H9 (cell line): ENCODE data around the gene DCAF4. TPM values are rescaled to one million over a fixed set of nuclear protein-coding genes. Genes with fewer than 3 reads are reported as not detected.

ENCODE experiments used
- DNase-seq: peaks from one replicate; pipeline ENCODE4 v3.0.0-alpha.2; 2017
- H2AFZ ChIP-seq: one replicate; pipeline ENCODE4 v1.6.1; 2013; ENCODE audit warnings: mild to moderate bottlenecking, low read length, control low read depth, moderate library complexity
- H2AK5ac ChIP-seq: 2 replicates; pipeline ENCODE4 v1.6.1; 2013; ENCODE audit warnings: low read length, control low read depth, mixed read lengths; ENCODE audit not compliant: insufficient read length
- H2BK120ac ChIP-seq: one replicate; pipeline ENCODE4 v1.6.1; 2013; ENCODE audit warnings: low read depth, mild to moderate bottlenecking, low read length, control low read depth, inconsistent platforms; ENCODE audit not compliant: poor library complexity, severe bottlenecking
- H2BK12ac ChIP-seq: 2 replicates; pipeline ENCODE4 v1.6.1; 2013; ENCODE audit warnings: low read length, control low read depth, mixed read lengths, low read depth; ENCODE audit not compliant: insufficient read length
- H2BK15ac ChIP-seq: 2 replicates; pipeline ENCODE4 v1.6.1; 2013; ENCODE audit warnings: low read depth, low read length, control low read depth
- H2BK20ac ChIP-seq: one replicate; pipeline ENCODE4 v1.6.1; 2013; ENCODE audit warnings: low read depth, mild to moderate bottlenecking, low read length, control low read depth, inconsistent platforms; ENCODE audit not compliant: poor library complexity, severe bottlenecking
- H2BK5ac ChIP-seq: 2 replicates; pipeline ENCODE4 v1.6.1; 2013; ENCODE audit warnings: low read length, control low read depth, mixed read lengths; ENCODE audit not compliant: insufficient read length
- H3K14ac ChIP-seq: 2 replicates; pipeline ENCODE4 v1.6.1; 2013; ENCODE audit warnings: low read length, control low read depth; ENCODE audit not compliant: insufficient read depth
- H3K18ac ChIP-seq: 2 replicates; pipeline ENCODE4 v1.6.1; 2013; ENCODE audit warnings: low read depth, mild to moderate bottlenecking, mixed read lengths, low read length, control low read depth; ENCODE audit not compliant: insufficient read length
- H3K23ac ChIP-seq: 2 replicates; pipeline ENCODE4 v1.6.1; 2013; ENCODE audit warnings: low read length, control low read depth, mixed read lengths, low read depth; ENCODE audit not compliant: insufficient read length
- H3K23me2 ChIP-seq: 2 replicates; pipeline ENCODE4 v1.6.1; 2013; ENCODE audit warnings: low read depth, mild to moderate bottlenecking, mixed read lengths, low read length, control low read depth; ENCODE audit not compliant: insufficient read length, poor library complexity, severe bottlenecking
- H3K27ac ChIP-seq: 2 replicates; pipeline ENCODE4 v1.5.1; 2013; ENCODE audit warnings: low read length, control low read depth, mixed read lengths, low read depth; ENCODE audit not compliant: insufficient read length
- H3K27me3 ChIP-seq: 2 replicates; pipeline ENCODE4 v1.6.1; 2013; ENCODE audit warnings: low read length, control low read depth, inconsistent platforms; ENCODE audit not compliant: insufficient read depth
- H3K4ac ChIP-seq: 2 replicates; pipeline ENCODE4 v1.6.1; 2013; ENCODE audit warnings: low read depth, mild to moderate bottlenecking, control low read depth, inconsistent platforms, low read length, moderate library complexity
- H3K4me1 ChIP-seq: 2 replicates; pipeline ENCODE4 v1.6.1; 2013; ENCODE audit warnings: low read length, control low read depth, inconsistent platforms; ENCODE audit not compliant: insufficient read depth
- H3K4me2 ChIP-seq: 2 replicates; pipeline ENCODE4 v1.6.1; 2013; ENCODE audit warnings: low read length, control low read depth, mixed read lengths; ENCODE audit not compliant: insufficient read length, insufficient read depth
- H3K56ac ChIP-seq: 2 replicates; pipeline ENCODE4 v1.6.1; 2013; ENCODE audit warnings: low read depth, mild to moderate bottlenecking, mixed read lengths, low read length, control low read depth; ENCODE audit not compliant: insufficient read length
- H3K79me1 ChIP-seq: 2 replicates; pipeline ENCODE4 v1.6.1; 2013; ENCODE audit warnings: low read depth, mild to moderate bottlenecking, moderate library complexity, low read length, control low read depth, inconsistent platforms; ENCODE audit not compliant: insufficient read depth, poor library complexity, severe bottlenecking
- H3K79me2 ChIP-seq: 2 replicates; pipeline ENCODE4 v1.6.1; 2013; ENCODE audit warnings: low read length, control low read depth, inconsistent platforms; ENCODE audit not compliant: insufficient read depth
- H3K9ac ChIP-seq: 2 replicates; pipeline ENCODE4 v1.6.1; 2013; ENCODE audit warnings: low read length, control low read depth, mixed read lengths; ENCODE audit not compliant: insufficient read length; ENCODE audit errors: extremely low read depth
- H3K9me3 ChIP-seq: one replicate; pipeline ENCODE4 v1.6.1; 2013; ENCODE audit warnings: low read depth, low read length, inconsistent platforms; ENCODE audit not compliant: control insufficient read depth
- H3T11ph ChIP-seq: one replicate; pipeline ENCODE4 v1.6.1; 2013; ENCODE audit warnings: mild to moderate bottlenecking, low read length, control low read depth, inconsistent platforms
- H4K20me1 ChIP-seq: one replicate; pipeline ENCODE4 v1.6.1; 2013; ENCODE audit not compliant: control insufficient read depth, insufficient read length, insufficient read depth
- H4K5ac ChIP-seq: 2 replicates; pipeline ENCODE4 v1.6.1; 2013; ENCODE audit warnings: low read depth, mild to moderate bottlenecking, mixed read lengths, low read length, control low read depth; ENCODE audit not compliant: insufficient read length
- H4K8ac ChIP-seq: replicated peaks from 2 replicates; pipeline ENCODE4 v1.6.1; 2013; ENCODE audit warnings: low read length, control low read depth, mixed read lengths, low read depth; ENCODE audit not compliant: insufficient read length
- H4K91ac ChIP-seq: 2 replicates; pipeline ENCODE4 v1.6.1; 2013; ENCODE audit warnings: low read depth, mild to moderate bottlenecking, moderate library complexity, mixed read lengths, low read length, control low read depth; ENCODE audit not compliant: insufficient read length
- H3K27ac Mint-ChIP-seq, 3 experiments: 2 replicates in 2 of 3; 3 replicates in 1 of 3; pipeline ENCODE4 v1.8.0; 2020 to 2021; ENCODE audit warnings: mixed read lengths in 3 of 3, mild to moderate bottlenecking in 1 of 3, moderate library complexity in 1 of 3
- H3K27me3 Mint-ChIP-seq: 2 replicates; pipeline ENCODE4 v1.8.0; 2021; ENCODE audit warnings: low read depth, mild to moderate bottlenecking, moderate library complexity, mixed read lengths
- H3K36me3 Mint-ChIP-seq, 3 experiments: 2 replicates in 2 of 3; 3 replicates in 1 of 3; pipeline ENCODE4 v1.8.0; 2020 to 2021; ENCODE audit warnings: low read depth in 3 of 3, mixed read lengths in 3 of 3; ENCODE audit not compliant: insufficient read depth in 1 of 3
- H3K4me1 Mint-ChIP-seq, 2 experiments: 2 replicates each; pipeline ENCODE4 v1.8.0; 2020; ENCODE audit warnings: mixed read lengths in 2 of 2
- H3K4me3 Mint-ChIP-seq, 2 experiments: 2 replicates in 1 of 2; 3 replicates in 1 of 2; pipeline ENCODE4 v1.8.0; 2020 to 2021; ENCODE audit warnings: mild to moderate bottlenecking in 2 of 2, mixed read lengths in 2 of 2, moderate library complexity in 1 of 2
- H3K9me3 Mint-ChIP-seq, 2 experiments: 2 replicates in 1 of 2; 3 replicates in 1 of 2; pipeline ENCODE4 v1.8.0; 2020; ENCODE audit warnings: mild to moderate bottlenecking in 2 of 2, mixed read lengths in 2 of 2, moderate library complexity in 1 of 2
- CTCF ChIP-seq: fragments of 200-600 bp; sonication (generic); conservative IDR thresholded peaks from 3 replicates; pipeline ENCODE4 v1.8.0; 2021; ENCODE audit warnings: antibody characterized with exemption, mild to moderate bottlenecking
- WGBS: extraction: QIAGEN DNeasy Blood & Tissue Kit; methylation state at CpG from one replicate; pipeline ENCODE4 v1.1.7; 2013; ENCODE audit warnings: missing lambda C conversion rate, low lambda C conversion rate, mixed read lengths; ENCODE audit not compliant: insufficient read length; ENCODE audit errors: extremely low coverage; 5-methylcytosine and 5-hydroxymethylcytosine counted together
- total RNA-seq: library from RNA; stranded (reverse); gene quantifications from 2 replicates; pipeline ENCODE4 v1.2.1, GENCODE V29; 2021

The DCAF4 gene
- total RNA-seq, 1 experiment from 2014 or later = 32.0 TPM

DNA sequence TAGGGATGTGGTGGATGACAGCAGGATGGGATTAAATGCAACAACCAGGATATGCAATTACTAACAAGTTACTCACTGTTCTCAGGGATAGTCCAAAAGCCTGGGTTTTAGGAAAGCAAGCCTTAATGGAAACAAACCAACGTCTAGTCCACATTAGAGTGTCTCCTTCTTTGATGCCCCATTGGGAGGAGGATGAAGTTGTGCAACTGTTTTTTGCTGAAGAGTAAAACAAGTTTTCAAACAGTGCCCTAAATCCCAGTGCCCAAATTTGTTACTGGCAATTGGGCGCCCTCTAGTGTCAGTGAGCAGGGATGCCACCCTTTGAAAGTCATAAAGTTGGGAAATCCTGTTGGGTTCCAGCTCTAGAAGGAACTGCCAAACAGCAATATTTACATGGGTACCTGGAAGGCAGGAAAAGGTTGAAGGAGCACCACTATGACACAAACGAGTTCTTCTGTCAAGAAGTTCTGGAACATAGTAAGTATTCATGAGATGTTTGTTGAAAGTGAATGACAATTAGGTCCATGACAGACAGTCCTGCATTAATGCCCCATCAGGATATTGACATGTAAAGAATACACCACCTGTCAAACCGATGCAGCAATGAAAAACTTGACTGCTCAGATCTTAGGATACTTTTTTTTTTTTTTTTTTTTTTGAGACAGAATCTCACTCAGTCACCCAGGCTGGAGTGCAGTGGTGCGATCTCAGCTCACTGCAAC lies 21.3 kb upstream of the DCAF4 start:
- no peak overlapping the region for H2AK5ac ChIP-seq
- no peak overlapping the region for H3K18ac ChIP-seq
- no peak overlapping the region for H2BK12ac ChIP-seq
- peak; percentile 96 for TF ChIP-seq CTCF
- H2BK20ac ChIP-seq = no peak overlapping the region
- no peak overlapping the region for H2AFZ ChIP-seq
- no peak overlapping the region for H3K4me3 Mint-ChIP-seq
- H3K27me3 ChIP-seq = no peaks in the 10 kb centered on the region
- no peaks in the 10 kb centered on the region; a peak in 1 of 5 replicates for H3K9me3 Mint-ChIP-seq
- no peaks in the 10 kb centered on the region for H3K4me1 ChIP-seq
- H3K14ac ChIP-seq = no peak overlapping the region
- no peak overlapping the region for H3K23ac ChIP-seq
- no peak overlapping the region for H3K4ac ChIP-seq
- H3K4me1 Mint-ChIP-seq = peaks cover 25 to 26% of the 10 kb centered on the region in 2 experiments
- H3K27ac ChIP-seq = no peak overlapping the region
- no peak overlapping the region for H2BK15ac ChIP-seq
- peak; percentile 52 for DNase-seq
- H3K79me2 ChIP-seq = no peaks in the 10 kb centered on the region
- no peak overlapping the region for H3K9ac ChIP-seq
- no peak overlapping the region for H3K4me2 ChIP-seq
- H3K56ac ChIP-seq = no peak overlapping the region
- no peak overlapping the region for H4K5ac ChIP-seq
- no peak overlapping the region for H3T11ph ChIP-seq
- peaks cover 39% of the 10 kb centered on the region for H3K27me3 Mint-ChIP-seq
- no peak overlapping the region for H2BK5ac ChIP-seq
- no peaks in the 10 kb centered on the region for H3K36me3 Mint-ChIP-seq
- H3K9me3 ChIP-seq = no peaks in the 10 kb centered on the region
- H4K20me1 ChIP-seq = no peaks in the 10 kb centered on the region
- no peak overlapping the region for H2BK120ac ChIP-seq
- no peaks in the 10 kb centered on the region for H3K23me2 ChIP-seq
- no peaks in the 10 kb centered on the region for H3K79me1 ChIP-seq
- H3K27ac Mint-ChIP-seq = no peak overlapping the region
- H4K8ac ChIP-seq = no peak overlapping the region
- no peak overlapping the region for H4K91ac ChIP-seq
- WGBS = no CpG with 5 or more reads among the region's 5 CpGs
